ENCODE measurements around the gene ADGRL2.
A peak's percentile ranks its signal among the peaks of the same experiment; 100 is the strongest.

Gene ADGRL2

DNA sequence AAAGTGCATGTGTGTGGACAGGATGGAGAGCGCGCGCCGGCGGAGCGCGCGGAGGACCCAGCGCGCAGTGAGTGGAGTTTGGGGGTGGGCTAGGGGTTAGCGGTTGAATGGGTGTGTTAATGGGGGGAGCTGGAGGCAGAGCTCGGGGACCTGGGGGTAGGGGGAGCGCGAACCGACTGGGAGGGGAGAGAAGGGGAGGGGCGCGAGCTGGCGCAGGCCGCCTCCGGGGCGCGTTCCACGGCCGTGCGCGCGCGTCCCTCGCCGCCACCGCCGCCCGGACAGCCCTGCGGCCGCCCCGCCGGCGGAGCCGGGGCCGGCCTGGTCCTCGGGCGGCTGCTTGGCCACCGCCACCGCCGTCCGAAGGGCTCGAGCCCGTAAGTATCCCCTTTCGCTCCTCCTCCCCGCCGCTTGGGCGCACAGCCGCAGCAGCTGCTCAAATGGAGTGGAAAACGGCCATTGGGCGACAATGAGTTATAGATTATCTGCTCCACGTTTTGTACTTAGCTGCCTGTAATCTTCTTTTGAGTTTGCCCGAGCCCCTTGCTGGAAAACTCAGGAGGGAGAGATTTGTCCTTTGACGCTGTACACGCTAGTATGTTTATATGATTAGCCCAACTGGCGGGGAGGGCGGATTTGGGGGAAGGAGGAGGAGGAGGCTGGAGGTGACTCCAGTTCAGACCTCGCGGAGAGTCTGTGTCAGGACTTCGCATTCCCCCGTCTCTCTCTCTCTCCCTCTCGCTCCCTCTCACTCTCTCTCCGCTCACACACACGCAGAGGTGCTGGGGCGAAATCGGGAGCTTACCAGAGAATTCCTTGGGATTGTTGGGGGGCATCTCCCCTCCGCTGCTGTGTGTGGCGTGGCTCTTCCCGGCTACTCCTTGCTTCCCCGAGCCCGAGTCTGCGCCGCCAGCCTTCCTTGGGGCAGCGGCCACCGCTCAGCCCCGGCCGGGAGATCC is at the start of gene ADGRL2:
ADGRL2 (plus strand) TSS at position 240 of the 956 bp plus-strand sequence. CDS start 36,051 bp downstream, outside the sequence.
- peak; percentile 78 for DNase-seq (ENCODE audit: low spot score)

DNA sequence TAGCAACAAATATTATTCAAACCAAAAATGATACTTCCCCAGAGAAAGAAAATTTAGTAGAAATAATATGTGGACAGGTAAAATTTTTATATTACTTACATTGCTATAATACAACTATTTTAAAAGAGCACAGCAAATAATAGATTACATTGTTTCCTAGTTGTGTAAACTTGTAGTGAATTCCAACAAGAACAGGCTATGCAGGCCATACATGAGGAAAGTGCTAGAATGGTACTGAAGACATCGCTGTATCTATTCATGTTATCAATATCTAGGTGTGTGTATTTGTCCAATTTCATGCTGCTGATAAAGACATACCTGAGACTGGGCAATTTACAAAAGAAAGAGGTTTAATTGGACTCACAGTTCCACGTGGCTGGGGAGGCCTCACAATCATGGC is 47.9 kb upstream of the ADGRL2 start:
- no peak for DNase-seq (ENCODE audit: low spot score)

GRCh38 chr1:81754424-81754823 is 46.3 kb upstream of the ADGRL2 start:
- no peak for DNase-seq (ENCODE audit: low spot score)

DNA sequence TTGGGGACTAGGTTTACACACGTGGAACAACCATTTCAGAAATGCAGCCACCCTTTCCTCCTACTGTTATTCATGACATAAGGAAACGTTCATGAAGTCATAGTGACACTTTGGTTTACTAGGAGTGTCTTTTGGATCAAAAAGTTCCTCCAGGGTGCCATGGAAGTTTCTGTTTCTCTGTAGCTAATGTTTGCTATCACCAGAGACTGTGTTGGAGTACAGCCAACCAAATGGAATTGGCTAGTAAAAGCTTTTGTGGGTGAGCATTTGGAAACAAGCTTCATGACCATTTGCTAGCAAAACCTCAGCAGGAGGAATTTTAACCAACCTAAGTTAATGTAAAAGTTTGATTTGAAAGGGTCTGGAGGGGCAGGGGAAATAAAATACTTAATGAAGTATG is 43.9 kb upstream of the ADGRL2 start:
- DNase-seq (ENCODE audit: low spot score), result no peak

DNA sequence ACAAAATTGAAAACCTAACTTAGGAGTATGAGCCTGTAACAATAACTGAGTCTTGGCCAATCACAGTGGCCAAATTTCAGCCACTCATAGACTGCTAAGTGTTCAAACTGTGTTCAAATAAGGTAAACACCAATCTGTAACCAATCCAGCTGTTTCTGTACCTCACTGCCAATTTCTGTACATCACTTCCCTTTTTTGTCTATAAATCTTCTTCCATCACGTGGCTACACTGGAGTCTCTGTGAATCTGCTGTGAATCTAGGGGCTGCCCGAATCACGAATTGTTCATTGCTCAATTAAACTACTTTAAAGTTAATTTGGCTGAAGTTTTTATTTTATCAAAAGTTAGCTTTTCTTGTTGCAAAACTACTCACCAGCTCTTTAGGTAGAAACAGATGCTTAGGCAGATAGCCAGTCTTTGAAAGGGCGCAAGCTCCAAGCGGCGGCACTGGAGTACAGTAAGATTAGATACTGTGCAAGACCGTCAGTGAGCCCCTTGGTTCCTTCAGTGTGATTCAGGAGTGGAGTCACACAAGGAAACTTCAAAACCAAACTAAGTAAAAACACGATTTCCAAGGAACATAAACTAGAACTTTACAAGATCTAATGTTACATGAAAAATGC is 43.2 kb upstream of the ADGRL2 start:
- DNase-seq (ENCODE audit: low spot score), result no peak

GRCh38 chr1:81758181-81758580 is 42.6 kb upstream of the ADGRL2 start:
- no peak for DNase-seq (ENCODE audit: low spot score)

DNA sequence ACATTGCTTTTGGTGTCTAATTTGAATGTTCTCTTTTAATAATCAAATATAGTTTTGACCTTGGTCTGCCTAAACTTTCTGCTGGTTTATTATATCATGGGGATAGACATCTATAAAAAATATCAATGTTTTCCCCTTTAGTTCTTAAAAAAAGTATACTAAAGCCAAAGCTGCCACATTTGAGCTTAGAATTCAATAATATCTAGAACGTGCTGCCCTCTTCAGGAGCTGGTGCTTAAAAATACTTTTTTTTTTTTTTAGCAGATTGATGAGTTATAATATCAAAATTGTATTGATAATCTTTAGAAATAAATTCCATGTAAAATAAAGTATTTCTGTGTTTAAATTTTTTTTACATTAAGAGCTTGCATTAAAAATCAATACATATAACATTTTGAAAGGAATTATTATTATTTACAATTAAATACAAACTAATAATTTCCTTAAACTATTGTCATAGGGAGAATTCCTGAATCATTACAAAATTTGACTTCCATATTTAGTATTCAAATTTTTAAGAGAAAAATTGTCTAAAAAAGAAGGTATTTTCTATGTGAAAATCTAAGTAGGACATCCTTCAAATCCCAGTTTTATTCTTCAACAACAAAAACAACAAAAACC is 40.1 kb upstream of the ADGRL2 start:
- no peak for DNase-seq (ENCODE audit: low spot score)

DNA sequence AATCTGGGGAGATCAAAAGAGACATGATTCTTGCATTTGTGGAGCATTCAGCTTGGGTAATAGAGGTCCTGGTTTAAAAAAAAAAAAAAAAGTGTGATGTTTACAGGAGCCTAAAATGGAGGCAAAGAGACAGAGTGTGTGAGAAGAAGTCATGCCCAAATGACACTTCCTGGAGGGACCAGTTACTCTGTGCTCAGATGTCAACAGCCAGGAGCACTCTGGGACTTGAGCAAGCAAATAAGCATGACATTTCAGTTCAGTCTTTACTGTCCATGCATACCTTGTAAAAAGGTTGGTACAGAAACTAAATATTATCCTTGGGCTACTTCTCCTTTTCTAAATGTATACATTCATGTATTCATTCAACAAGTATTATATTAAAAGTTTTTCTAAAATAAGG is 25.2 kb upstream of the ADGRL2 start:
- no peak for DNase-seq (ENCODE audit: low spot score)

- no peak for DNase-seq (ENCODE audit: low spot score)
Measured at GRCh38 chr1:81780705-81781454, 19.9 kb upstream of the ADGRL2 start.

DNA sequence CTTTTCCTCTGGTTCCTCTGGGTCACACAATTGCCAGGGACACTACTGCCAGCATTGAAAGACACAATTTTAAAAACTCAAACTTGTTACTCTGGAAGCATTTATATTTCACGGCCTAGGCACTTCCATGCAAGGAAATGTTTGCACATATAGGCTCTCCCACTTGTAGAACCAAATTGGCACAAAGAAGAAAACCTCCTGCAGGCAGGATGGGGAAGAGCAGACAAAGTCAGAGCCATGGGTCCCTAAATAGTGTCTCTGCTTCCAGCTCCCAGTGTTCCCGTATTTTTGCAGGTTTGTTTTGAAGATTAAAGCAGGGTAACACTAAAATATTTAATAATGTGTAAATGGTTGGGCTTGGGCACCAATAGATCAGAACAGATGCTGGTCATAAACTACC is 19.0 kb upstream of the ADGRL2 start:
- no peak for DNase-seq (ENCODE audit: low spot score)

DNA sequence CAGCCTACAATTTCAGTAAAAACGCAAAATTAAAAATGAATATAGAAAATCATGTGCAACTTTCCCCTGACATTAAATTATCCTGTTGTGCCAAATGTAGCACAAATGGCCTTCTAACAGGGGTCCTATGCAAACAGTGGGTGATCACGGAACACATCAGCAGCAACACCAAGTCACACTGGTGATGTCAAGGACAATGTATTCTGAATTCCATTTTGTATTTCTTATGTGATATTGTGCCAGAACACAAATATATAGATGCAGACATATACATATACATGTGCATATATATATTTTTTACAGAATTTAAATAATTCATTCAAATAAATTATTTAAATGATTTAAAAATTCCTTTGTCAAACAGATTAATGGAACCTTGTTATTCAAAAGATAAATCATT is 8.6 kb upstream of the ADGRL2 start:
- DNase-seq (ENCODE audit: low spot score), result no peak

- no peak for DNase-seq (ENCODE audit: low spot score)
Measured at GRCh38 chr1:81797701-81798100, 3.0 kb upstream of the ADGRL2 start.

- DNase-seq (ENCODE audit: low spot score), result peak; percentile 53
Measured at GRCh38 chr1:81799939-81800694, 617 bp upstream of the ADGRL2 start.

- peak; percentile 46 for DNase-seq (ENCODE audit: low spot score)
Measured at GRCh38 chr1:81801651-81802456, 1.1 kb downstream of the ADGRL2 start.

- DNase-seq (ENCODE audit: low spot score), result no peak
Measured at GRCh38 chr1:81802457-81802706, 1.6 kb downstream of the ADGRL2 start.

- peak; percentile 7 for DNase-seq (ENCODE audit: low spot score)
Measured at GRCh38 chr1:81802707-81803430, 2.1 kb downstream of the ADGRL2 start.

GRCh38 chr1:81803431-81804110 is 2.8 kb downstream of the ADGRL2 start:
- no peak for DNase-seq (ENCODE audit: low spot score)

DNA sequence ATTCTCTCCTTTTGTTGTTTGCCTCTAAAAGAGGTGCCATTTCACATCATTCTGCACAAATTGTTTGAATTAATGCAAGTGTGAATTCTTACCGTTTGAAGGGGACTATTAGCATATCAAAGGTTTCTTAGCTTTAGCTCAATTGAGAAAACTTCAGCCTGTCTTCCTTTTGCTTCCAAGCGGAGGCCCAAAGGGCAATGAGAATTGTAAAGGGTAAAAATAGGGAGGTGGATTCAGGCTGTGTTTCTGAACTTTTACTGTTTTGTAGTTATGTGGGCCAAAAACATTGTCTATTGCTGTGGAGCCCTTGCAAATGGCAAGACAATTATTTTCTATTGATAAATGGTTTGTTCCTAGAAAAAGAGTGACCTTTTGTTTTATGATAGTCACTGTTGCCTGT is 3.6 kb downstream of the ADGRL2 start:
- DNase-seq (ENCODE audit: low spot score), result no peak
